ENCODE data around the gene UNG. TPM values are rescaled to one million over a fixed set of nuclear protein-coding genes. Genes with fewer than 3 reads are reported as not detected.

Gene UNG
- total and polyA plus RNA-seq, 2 of the 8 experiments (the other 6 are each of a cell fraction or from before 2014, with no cell fraction given): 71.6 to 163 TPM

DNA sequence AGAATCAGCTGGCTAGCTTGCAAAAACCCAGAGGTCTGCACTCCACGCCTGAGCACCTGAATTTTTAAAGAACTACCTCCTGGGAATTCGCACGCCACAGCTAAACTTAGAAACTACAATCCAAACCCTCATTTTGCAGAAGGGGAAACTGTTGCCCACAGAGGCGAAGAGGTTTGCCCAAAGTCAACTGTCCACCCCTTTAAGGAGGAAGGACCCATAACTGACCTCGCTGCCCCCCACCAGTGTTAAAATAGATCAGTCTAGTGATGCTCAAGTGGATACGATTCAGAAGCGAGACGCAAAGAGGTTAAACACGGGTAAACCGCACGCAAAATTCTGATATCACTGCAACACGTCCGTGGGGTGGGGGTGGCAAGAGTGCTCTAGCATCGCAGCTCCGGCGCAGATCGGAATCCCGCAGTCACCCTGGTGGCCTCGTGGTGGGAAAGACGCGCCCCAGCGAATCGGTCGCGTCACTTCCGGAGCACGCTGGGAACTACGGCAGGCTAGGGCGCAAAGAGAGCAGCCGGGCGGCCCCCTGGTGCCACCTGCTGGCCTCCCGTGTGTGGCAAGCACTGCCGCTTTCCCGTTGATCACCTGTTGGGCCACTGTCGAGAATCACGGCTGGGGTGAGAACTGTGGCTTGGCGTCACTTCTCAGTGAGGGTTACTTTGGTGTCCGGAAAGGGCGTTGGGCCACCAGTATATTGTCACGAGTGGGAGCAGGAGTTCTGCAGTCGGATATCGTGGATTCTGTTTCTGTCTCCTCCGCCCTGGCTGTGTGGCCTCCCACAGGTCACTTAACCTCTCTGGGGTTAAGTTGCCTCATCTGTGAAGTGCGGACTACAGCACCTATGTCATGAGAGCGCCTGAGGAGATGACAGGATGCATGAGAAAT is 4.1 kb upstream of the UNG start, which contains the start of gene ALKBH2 (continued):
- TF ChIP-seq, protein P1, sequence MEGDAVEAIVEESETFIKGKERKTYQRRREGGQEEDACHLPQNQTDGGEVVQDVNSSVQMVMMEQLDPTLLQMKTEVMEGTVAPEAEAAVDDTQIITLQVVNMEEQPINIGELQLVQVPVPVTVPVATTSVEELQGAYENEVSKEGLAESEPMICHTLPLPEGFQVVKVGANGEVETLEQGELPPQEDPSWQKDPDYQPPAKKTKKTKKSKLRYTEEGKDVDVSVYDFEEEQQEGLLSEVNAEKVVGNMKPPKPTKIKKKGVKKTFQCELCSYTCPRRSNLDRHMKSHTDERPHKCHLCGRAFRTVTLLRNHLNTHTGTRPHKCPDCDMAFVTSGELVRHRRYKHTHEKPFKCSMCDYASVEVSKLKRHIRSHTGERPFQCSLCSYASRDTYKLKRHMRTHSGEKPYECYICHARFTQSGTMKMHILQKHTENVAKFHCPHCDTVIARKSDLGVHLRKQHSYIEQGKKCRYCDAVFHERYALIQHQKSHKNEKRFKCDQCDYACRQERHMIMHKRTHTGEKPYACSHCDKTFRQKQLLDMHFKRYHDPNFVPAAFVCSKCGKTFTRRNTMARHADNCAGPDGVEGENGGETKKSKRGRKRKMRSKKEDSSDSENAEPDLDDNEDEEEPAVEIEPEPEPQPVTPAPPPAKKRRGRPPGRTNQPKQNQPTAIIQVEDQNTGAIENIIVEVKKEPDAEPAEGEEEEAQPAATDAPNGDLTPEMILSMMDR (IDR thresholded peaks at IDR 0.05; ENCODE audit: control extremely low read depth in 1 of 3, insufficient read depth in 1 of 3, low read depth in 1 of 3, low read length in 3 of 3): peak; percentile 93 to 99 (median 96)
- TF ChIP-seq SIRT6 (IDR thresholded peaks at IDR 0.05; ENCODE audit: low read length) (no peak), CBX8 (IDR thresholded peaks at IDR 0.05; ENCODE audit: borderline replicate concordance, low read depth, low read length) (no peak), CHD1 (IDR thresholded peaks at IDR 0.05; ENCODE audit: low read depth, low read length) (no peak), BCL11A (IDR thresholded peaks at IDR 0.05; ENCODE audit: low read depth in 2 of 2, low read length in 2 of 2) (no peak), CTBP2 (IDR thresholded peaks at IDR 0.05; ENCODE audit: borderline replicate concordance, insufficient read depth, insufficient read length, low read length) (no peak)
- TF ChIP-seq, protein P2, sequence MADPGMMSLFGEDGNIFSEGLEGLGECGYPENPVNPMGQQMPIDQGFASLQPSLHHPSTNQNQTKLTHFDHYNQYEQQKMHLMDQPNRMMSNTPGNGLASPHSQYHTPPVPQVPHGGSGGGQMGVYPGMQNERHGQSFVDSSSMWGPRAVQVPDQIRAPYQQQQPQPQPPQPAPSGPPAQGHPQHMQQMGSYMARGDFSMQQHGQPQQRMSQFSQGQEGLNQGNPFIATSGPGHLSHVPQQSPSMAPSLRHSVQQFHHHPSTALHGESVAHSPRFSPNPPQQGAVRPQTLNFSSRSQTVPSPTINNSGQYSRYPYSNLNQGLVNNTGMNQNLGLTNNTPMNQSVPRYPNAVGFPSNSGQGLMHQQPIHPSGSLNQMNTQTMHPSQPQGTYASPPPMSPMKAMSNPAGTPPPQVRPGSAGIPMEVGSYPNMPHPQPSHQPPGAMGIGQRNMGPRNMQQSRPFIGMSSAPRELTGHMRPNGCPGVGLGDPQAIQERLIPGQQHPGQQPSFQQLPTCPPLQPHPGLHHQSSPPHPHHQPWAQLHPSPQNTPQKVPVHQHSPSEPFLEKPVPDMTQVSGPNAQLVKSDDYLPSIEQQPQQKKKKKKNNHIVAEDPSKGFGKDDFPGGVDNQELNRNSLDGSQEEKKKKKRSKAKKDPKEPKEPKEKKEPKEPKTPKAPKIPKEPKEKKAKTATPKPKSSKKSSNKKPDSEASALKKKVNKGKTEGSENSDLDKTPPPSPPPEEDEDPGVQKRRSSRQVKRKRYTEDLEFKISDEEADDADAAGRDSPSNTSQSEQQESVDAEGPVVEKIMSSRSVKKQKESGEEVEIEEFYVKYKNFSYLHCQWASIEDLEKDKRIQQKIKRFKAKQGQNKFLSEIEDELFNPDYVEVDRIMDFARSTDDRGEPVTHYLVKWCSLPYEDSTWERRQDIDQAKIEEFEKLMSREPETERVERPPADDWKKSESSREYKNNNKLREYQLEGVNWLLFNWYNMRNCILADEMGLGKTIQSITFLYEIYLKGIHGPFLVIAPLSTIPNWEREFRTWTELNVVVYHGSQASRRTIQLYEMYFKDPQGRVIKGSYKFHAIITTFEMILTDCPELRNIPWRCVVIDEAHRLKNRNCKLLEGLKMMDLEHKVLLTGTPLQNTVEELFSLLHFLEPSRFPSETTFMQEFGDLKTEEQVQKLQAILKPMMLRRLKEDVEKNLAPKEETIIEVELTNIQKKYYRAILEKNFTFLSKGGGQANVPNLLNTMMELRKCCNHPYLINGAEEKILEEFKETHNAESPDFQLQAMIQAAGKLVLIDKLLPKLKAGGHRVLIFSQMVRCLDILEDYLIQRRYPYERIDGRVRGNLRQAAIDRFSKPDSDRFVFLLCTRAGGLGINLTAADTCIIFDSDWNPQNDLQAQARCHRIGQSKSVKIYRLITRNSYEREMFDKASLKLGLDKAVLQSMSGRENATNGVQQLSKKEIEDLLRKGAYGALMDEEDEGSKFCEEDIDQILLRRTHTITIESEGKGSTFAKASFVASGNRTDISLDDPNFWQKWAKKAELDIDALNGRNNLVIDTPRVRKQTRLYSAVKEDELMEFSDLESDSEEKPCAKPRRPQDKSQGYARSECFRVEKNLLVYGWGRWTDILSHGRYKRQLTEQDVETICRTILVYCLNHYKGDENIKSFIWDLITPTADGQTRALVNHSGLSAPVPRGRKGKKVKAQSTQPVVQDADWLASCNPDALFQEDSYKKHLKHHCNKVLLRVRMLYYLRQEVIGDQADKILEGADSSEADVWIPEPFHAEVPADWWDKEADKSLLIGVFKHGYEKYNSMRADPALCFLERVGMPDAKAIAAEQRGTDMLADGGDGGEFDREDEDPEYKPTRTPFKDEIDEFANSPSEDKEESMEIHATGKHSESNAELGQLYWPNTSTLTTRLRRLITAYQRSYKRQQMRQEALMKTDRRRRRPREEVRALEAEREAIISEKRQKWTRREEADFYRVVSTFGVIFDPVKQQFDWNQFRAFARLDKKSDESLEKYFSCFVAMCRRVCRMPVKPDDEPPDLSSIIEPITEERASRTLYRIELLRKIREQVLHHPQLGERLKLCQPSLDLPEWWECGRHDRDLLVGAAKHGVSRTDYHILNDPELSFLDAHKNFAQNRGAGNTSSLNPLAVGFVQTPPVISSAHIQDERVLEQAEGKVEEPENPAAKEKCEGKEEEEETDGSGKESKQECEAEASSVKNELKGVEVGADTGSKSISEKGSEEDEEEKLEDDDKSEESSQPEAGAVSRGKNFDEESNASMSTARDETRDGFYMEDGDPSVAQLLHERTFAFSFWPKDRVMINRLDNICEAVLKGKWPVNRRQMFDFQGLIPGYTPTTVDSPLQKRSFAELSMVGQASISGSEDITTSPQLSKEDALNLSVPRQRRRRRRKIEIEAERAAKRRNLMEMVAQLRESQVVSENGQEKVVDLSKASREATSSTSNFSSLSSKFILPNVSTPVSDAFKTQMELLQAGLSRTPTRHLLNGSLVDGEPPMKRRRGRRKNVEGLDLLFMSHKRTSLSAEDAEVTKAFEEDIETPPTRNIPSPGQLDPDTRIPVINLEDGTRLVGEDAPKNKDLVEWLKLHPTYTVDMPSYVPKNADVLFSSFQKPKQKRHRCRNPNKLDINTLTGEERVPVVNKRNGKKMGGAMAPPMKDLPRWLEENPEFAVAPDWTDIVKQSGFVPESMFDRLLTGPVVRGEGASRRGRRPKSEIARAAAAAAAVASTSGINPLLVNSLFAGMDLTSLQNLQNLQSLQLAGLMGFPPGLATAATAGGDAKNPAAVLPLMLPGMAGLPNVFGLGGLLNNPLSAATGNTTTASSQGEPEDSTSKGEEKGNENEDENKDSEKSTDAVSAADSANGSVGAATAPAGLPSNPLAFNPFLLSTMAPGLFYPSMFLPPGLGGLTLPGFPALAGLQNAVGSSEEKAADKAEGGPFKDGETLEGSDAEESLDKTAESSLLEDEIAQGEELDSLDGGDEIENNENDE (IDR thresholded peaks at IDR 0.05; ENCODE audit: insufficient replicate concordance, low read length): no peak
